GM19043 (cell line): ENCODE data around the gene GRK1.
"Not testable (repeated sequence)": the region's sequence is repeated elsewhere in the genome, so short reads cannot be mapped to it uniquely, and the experiment has no call there.

ENCODE experiments used
- ATAC-seq: cut with Tn5 transposase; IDR thresholded peaks from one replicate; pipeline ENCODE4 v1.9.1; 2021; ENCODE audit warnings: low read depth; ENCODE audit not compliant: unreplicated experiment

Gene GRK1

GRCh38 chr13:113725329-113726105 lies 58.5 kb downstream of the GRK1 start:
- ATAC-seq: not testable (repeated sequence)

- ATAC-seq: not testable (repeated sequence)
These were observed 59.2 kb downstream of the GRK1 start for GRCh38 chr13:113726106-113726821.

DNA sequence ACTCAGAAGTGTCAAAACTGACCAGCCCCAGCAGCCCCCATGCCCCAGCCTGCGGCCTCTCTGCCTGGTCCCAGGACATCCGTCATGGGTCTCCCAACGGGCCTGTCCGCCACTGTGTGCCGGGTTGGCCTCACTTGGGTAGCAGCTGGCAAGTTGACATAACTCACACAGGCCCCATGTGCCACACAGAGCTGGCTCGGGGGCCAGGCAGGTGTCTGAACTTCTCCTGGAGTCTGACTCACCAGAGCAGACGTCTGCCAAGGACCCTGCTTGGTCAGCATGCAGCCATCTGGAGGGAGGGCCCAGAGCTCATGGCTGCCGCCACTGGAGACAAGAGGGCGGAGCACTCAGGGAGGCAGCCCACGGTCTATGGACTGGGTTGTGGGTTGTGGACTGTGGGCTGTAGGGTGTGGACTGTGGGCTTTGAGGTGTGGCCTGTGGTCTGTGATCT lies 60.0 kb downstream of the GRK1 start:
- no peak for ATAC-seq

GRCh38 chr13:113728571-113729054 lies 61.6 kb downstream of the GRK1 start:
- ATAC-seq: no peak

GRCh38 chr13:113729187-113730019 lies 62.4 kb downstream of the GRK1 start:
- no peak for ATAC-seq

GRCh38 chr13:113730258-113730691 lies 63.3 kb downstream of the GRK1 start:
- ATAC-seq: no peak

GRCh38 chr13:113730831-113731191 lies 63.8 kb downstream of the GRK1 start:
- no peak for ATAC-seq

DNA sequence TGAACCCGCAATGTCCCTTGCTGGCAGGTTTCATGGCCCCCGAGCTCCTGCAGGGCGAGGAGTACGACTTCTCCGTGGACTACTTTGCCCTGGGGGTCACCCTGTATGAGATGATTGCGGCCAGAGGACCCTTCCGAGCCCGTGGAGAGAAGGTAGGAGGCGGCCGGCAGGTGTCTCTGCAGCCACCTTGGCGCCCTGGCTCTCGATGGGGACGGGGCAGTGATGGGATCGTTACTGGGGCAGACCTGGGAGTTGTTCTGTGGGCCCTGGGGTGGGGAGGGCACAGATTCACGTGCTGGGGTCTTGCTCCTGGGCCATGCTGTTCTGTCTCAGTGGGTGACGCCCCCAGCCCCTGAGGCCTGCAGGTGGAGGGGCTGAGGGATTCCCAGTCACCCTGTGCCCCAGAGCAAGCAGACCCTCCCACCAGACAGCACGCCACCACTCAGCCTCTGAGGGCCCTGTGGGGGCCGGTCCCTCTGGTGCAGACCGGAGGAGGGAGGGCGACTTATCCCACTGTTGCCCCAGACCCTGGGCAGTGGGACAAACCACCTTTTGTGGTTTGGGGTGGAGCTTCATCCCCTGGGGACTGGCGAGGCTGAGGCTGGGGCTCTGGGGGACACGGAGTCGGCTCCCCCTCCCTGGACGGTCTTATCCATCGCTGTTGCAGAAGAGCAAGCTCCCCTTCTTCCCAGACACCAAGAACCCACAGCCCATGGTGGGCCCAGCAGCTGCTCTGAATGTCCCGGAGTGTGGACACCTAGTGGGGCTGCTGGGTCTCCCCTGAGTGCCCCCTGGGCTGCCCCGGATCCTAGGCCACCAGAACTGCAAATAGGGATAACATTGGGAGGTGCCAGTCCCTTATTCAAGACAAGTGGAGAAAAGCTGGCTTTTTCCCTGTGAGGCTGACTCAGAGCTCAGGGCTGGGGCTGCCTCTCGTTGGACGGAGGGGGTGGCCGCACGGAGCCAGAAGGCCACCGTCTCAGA lies 64.5 kb downstream of the GRK1 start:
- ATAC-seq: no peak

DNA sequence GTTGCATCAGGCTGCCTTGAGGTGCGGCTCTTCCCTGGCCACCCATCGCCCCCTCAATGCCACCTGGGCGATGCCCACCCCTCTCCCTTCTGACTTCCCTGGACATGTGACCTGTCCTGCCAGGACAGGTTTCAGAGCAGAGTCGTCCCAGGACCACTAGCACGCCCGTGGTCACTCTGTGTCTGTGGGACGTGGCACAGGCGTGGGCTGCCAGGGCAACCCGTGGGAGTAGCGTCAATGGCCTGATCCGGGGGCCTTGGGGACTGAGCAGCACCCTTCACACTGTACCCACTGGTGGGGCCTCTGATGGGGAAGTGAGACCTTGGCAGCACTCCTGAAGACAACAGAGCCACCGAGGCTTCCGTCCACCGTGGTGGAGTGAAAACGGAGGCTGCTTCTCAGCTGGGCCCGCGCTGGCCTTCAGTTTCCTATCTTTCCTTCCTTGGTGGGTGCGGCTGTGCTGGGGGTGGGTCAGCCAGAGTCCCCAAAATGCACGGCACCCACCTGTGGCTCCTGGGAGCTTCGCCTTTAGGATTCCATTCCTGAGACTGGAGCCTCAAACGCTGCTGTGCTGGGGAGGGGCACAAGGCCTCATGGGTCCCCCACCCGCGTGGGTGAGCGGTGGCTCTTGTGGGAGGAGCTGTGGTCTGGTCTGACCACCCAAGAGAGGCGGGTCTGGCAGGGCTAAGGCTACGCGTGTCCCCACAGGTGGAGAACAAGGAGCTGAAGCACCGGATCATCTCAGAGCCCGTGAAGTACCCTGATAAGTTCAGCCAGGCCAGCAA lies 65.3 kb downstream of the GRK1 start:
- ATAC-seq: no peak

DNA sequence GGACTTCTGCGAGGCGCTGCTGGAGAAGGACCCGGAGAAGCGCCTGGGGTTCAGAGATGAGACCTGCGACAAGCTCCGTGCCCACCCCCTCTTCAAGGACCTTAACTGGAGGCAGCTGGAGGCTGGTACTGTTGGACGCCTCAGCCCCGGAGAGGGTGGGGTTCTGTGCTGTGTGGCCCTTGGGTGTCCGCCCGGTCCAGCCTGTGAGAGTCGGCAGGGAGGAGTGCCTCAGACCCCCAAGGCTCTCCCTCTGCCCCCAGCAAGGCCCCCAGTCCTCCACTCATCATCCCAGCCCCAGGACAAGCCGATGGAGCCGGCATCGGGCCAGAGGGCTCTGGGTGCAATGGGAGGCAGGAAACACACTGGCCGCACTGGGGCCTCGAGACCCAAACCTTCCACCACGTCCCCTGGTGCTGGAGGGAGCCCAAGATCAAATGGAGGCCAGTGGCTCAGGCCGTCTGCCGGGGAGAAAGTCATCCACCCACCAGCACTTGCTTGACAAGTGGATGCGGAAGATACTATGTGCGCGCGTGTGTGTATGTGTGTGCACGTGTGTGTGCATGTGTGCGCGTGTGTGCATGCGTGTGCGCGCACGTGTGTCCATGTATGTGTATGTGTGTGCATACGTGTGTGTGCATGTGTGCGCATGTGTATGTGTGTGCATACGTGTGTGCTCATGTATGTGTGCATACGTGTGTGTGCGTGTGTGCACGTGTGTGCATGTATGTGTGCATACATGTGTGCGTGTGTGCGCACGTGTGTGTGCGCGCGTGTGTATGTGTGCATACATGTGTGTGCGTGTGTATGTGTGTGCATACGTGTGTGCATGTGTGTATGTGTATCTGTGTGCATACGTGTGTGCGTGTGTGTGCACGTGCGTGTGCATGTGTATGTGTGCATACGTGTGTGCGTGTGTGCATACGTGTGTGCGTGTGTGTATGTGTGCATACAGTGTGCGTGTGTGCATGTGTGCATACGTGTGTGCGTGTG lies 66.2 kb downstream of the GRK1 start:
- ATAC-seq: no peak

DNA sequence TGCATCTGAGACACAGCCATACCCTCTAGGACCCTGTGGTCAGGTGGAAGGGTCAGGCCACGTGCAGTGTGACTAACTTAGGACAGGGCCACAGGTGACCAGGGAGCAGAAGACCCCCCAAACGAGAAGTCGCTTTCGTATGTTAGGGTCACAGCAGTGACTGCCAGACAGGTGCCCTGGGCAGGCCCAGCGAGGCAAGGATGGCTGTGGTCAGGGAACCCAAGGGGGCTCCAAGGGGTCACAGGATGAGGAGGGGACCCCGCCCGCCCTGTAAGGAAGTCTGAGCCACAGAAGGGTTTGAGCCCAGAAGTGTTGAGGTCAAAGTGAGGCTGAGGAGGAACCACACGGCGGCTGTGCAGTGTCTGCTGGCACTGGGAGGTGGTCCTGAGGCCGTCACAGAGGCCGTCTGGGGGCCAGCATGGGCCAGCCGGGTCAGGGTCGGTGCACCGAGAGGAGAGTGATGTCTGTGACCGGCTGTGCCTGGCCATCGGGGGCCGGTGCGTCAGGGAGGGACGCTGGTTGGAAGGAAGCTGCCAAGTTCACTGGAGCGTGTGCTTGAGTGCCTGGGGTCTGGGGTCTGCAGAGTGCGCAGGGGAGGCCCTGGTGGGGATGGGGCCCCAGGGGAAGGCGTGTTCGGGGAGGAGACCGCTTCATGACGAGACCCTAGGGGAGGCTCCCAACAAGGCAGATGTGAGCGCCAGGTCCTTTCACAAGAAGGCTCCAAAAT lies 67.2 kb downstream of the GRK1 start:
- ATAC-seq: no peak

- ATAC-seq: no peak
These were observed 67.8 kb downstream of the GRK1 start for GRCh38 chr13:113734826-113735125.

- no peak for ATAC-seq
These were observed 68.2 kb downstream of the GRK1 start for GRCh38 chr13:113735194-113735593.

DNA sequence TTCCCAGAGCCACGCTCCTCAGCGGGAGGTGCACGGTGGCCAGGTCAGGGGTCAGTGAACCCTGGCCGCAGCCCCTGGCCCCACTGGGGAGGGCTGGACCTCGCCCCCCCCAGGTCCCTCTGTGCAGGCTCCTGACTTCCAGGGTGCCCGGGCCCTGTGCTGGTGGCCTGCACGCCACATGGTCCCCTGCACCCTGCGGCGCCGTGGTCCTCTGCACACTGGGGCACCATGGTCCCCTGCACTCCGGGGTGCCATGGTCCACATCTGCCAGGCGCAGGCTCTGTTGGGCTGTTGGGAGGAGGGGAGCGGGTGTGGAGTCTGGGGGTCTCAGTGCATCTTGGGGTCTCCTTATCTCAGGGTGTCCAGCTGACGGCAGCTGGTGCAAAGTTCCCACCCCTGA lies 68.7 kb downstream of the GRK1 start:
- ATAC-seq: no peak

- no peak for ATAC-seq
These were observed 69.3 kb downstream of the GRK1 start for GRCh38 chr13:113736258-113736731.

DNA sequence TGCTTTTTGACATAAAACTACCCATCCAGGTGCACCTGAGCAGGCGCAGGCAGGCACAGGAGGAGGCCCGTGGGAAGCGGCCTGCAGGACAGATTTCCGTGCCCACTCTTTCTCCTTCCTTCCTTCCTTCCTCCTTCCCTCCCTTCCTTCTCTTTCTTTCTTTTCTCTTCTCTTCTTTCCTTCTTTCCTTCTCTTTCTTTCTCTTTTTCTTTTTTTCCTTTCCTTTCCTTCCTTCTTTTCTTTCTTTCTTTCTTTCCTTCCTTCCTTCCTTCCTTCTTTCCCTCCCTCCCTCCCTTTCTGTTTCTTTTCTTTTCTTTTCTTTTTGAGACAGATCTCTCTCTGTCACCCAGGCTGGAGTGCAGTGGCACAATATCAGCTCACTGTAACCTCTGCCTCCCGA lies 70.8 kb downstream of the GRK1 start:
- ATAC-seq: no peak
